Activated gamma-delta T cell treated with anti-CD3 and anti-CD28 coated beads, Interleukin-2, amount 50 U/mL, for 16 hours (primary cell): Measurements from ENCODE around the gene KRT13.

ENCODE experiments used
- DNase-seq: peaks from one replicate; pipeline ENCODE4 v3.0.0-alpha.2; 2020; ENCODE audit warnings: low read depth

Gene KRT13

GRCh38 chr17:41466988-41467387, 38.4 kb downstream of the KRT13 start, which contains the start of gene KRT32:
Gene KRT32 (minus strand): TSS chr17:41467386. CDS start chr17:41467325, 61 bp downstream.
- no peak for DNase-seq

- no peak for DNase-seq
Observed at GRCh38 chr17:41464682-41465081, 40.7 kb downstream of the KRT13 start.

- DNase-seq = no peak
Observed at GRCh38 chr17:41464173-41464572, 41.2 kb downstream of the KRT13 start.

- DNase-seq = no peak
Observed at GRCh38 chr17:41463746-41464145, 41.7 kb downstream of the KRT13 start.

GRCh38 chr17:41462705-41463104, 42.7 kb downstream of the KRT13 start:
- DNase-seq = no peak

- no peak for DNase-seq
Observed at GRCh38 chr17:41457676-41458075, 47.7 kb downstream of the KRT13 start.

- DNase-seq = no peak
Observed at GRCh38 chr17:41456204-41456603, 49.2 kb downstream of the KRT13 start.

GRCh38 chr17:41455236-41455635, 50.2 kb downstream of the KRT13 start:
- no peak for DNase-seq

- DNase-seq = no peak
Observed at GRCh38 chr17:41453066-41453465, 52.3 kb downstream of the KRT13 start.

- no peak for DNase-seq
Observed at GRCh38 chr17:41452281-41452680, 53.1 kb downstream of the KRT13 start.

GRCh38 chr17:41451154-41451728, 54.2 kb downstream of the KRT13 start:
- no peak for DNase-seq
